CD14-positive monocyte (primary cell): ENCODE data around the gene SLC22A4. TPM values are rescaled to one million over a fixed set of nuclear protein-coding genes. Genes with fewer than 3 reads are reported as not detected.

Experiments used
- DNase-seq, 3 donors: peaks; one replicate each; pipeline ENCODE4 v3.0.0-alpha.2; 2011 to 2022
- H2AFZ ChIP-seq: 2 replicates; pipeline ENCODE4 v1.6.0; 2012; ENCODE audit warnings: mild to moderate bottlenecking, low read depth, low read length, inconsistent platforms; ENCODE audit not compliant: insufficient read depth, poor library complexity, severe bottlenecking
- H3K27ac ChIP-seq, 2 donors: 1 replicate in 1 of 2; 2 replicates in 1 of 2; pipeline ENCODE4 v1.5.1; 2012 to 2013; ENCODE audit warnings: low read length in 2 of 2, control low read depth in 1 of 2, inconsistent platforms in 1 of 2, low read depth in 1 of 2, mild to moderate bottlenecking in 1 of 2
- H3K27me3 ChIP-seq, 2 donors: one replicate each; pipeline versions ENCODE4 v1.6.0 to v1.6.1; 2011 to 2013; ENCODE audit warnings: low read length in 2 of 2; ENCODE audit not compliant: control insufficient read depth in 2 of 2, insufficient read depth in 2 of 2
- H3K36me3 ChIP-seq, 2 donors: replicated peaks in 1 of 2; 1 replicate in 1 of 2; 2 replicates in 1 of 2; pipeline versions ENCODE4 v1.5.1 to v1.6.1; 2012 to 2013; ENCODE audit warnings: low read length in 2 of 2, control low read depth in 1 of 2, inconsistent platforms in 1 of 2, mild to moderate bottlenecking in 1 of 2; ENCODE audit not compliant: insufficient read depth in 2 of 2, control insufficient read depth in 1 of 2
- H3K4me1 ChIP-seq, 2 donors: 1 replicate in 1 of 2; 2 replicates in 1 of 2; pipeline versions ENCODE4 v1.5.1 to v1.6.1; 2012 to 2013; ENCODE audit warnings: low read length in 2 of 2, control low read depth in 1 of 2, inconsistent platforms in 1 of 2, mild to moderate bottlenecking in 1 of 2, moderate library complexity in 1 of 2; ENCODE audit not compliant: insufficient read depth in 2 of 2, control insufficient read depth in 1 of 2
- H3K4me2 ChIP-seq: replicated peaks from 2 replicates; pipeline ENCODE3; 2012; ENCODE audit warnings: low read length, moderate library complexity, mild to moderate bottlenecking; ENCODE audit not compliant: poor library complexity, severe bottlenecking; ENCODE audit errors: extremely low read depth
- H3K4me3 ChIP-seq, 3 experiments: fragments of 200-600 bp in 1 of 3; sonication (generic) in 1 of 3; replicated peaks in 1 of 3; 1 replicate in 2 of 3; 2 replicates in 1 of 3; pipeline ENCODE4 v1.5.1; 2011 to 2013; ENCODE audit warnings: low read length in 3 of 3, mild to moderate bottlenecking in 3 of 3, control low read depth in 2 of 3, low read depth in 2 of 3, inconsistent platforms in 1 of 3, moderate library complexity in 1 of 3
- H3K79me2 ChIP-seq: 2 replicates; pipeline ENCODE4 v1.6.0; 2012; ENCODE audit warnings: mild to moderate bottlenecking, control low read depth, inconsistent platforms, low read length, moderate library complexity; ENCODE audit not compliant: insufficient read depth
- H3K9ac ChIP-seq: 2 replicates; pipeline ENCODE4 v1.6.0; 2017; ENCODE audit warnings: low read length, mild to moderate bottlenecking; ENCODE audit not compliant: insufficient read depth, poor library complexity, severe bottlenecking
- H3K9me3 ChIP-seq, 2 donors: replicated peaks in 1 of 2; 1 replicate in 1 of 2; 2 replicates in 1 of 2; pipeline versions ENCODE4 v1.5.1 to v1.6.1; 2012 to 2013; ENCODE audit warnings: low read length in 2 of 2, control low read depth in 1 of 2; ENCODE audit not compliant: control insufficient read depth in 1 of 2, insufficient read depth in 1 of 2
- H4K20me1 ChIP-seq: 2 replicates; pipeline ENCODE4 v1.6.0; 2012; ENCODE audit warnings: mild to moderate bottlenecking, low read length, control low read depth, moderate library complexity; ENCODE audit not compliant: insufficient read depth
- H3K27ac Mint-ChIP-seq, 7 donors: one replicate each; pipeline ENCODE4 v1.8.0; 2020; ENCODE audit warnings: mild to moderate bottlenecking in 7 of 7, mixed read lengths in 7 of 7, moderate library complexity in 6 of 7, inconsistent platforms in 2 of 7
- H3K27me3 Mint-ChIP-seq, 3 donors: one replicate each; pipeline ENCODE4 v1.8.0; 2021 to 2022; ENCODE audit warnings: low read depth in 3 of 3, mild to moderate bottlenecking in 3 of 3, mixed read lengths in 3 of 3, moderate library complexity in 3 of 3, inconsistent platforms in 1 of 3
- H3K36me3 Mint-ChIP-seq, 2 donors: one replicate each; pipeline ENCODE4 v1.8.0; 2020; ENCODE audit warnings: mixed read lengths in 2 of 2, inconsistent platforms in 1 of 2, mild to moderate bottlenecking in 1 of 2
- H3K4me1 Mint-ChIP-seq: one replicate; pipeline ENCODE4 v1.8.0; 2020; ENCODE audit warnings: mild to moderate bottlenecking, mixed read lengths
- H3K4me3 Mint-ChIP-seq, 2 donors: one replicate each; pipeline ENCODE4 v1.8.0; 2020; ENCODE audit warnings: mild to moderate bottlenecking in 2 of 2, mixed read lengths in 2 of 2, moderate library complexity in 1 of 2
- H3K9me3 Mint-ChIP-seq, 7 donors: one replicate each; pipeline ENCODE4 v1.8.0; 2020 to 2022; ENCODE audit warnings: mixed read lengths in 7 of 7, mild to moderate bottlenecking in 6 of 7, moderate library complexity in 6 of 7, inconsistent platforms in 2 of 7
- CTCF ChIP-seq: fragments of 200-600 bp; IDR thresholded peaks from one replicate; pipeline ENCODE4 v1.8.0; 2022; ENCODE audit warnings: antibody characterized with exemption, mild to moderate bottlenecking
- WGBS: methylation state at CpG from one replicate; pipeline ENCODE4 v1.1.5; 2013; ENCODE audit warnings: missing lambda C conversion rate; ENCODE audit not compliant: insufficient coverage; 5-methylcytosine and 5-hydroxymethylcytosine counted together
- intact Hi-C, 2 donors: fragments of 100-400 bp; cut with micrococcal nuclease; formaldehyde crosslinking; loops; one replicate each; pipeline versions ENCODE4 v1.15.0 to v1.15.1; 2023
- polyA plus RNA-seq, 3 donors: library from polyadenylated mRNA; depleted of rRNA in 1 of 3; unstranded in 2 of 3; stranded (reverse) in 1 of 3; fragments of 300-500 nt in 2 of 3; fragments of >200 nt in 1 of 3; fragmentation: Illumina TruSeq in 2 of 3; gene quantifications; 1 replicate in 2 of 3; 2 replicates in 1 of 3; pipeline ENCODE4 v1.2.3, GENCODE V29; 2012 to 2021

SLC22A4 gene
- polyA plus RNA-seq, 3 donors: 7.2 to 13.0 (median 12.2) TPM

- peak overlapping the region; percentile 46 for H2AFZ ChIP-seq
- H3K9me3 Mint-ChIP-seq: peaks cover 0 to 4% (median 2%) of the 10 kb centered on the region in 7 donors
- peaks cover 13 to 18% of the 10 kb centered on the region in 2 donors for H3K36me3 Mint-ChIP-seq
- peak overlapping the region; percentile 99 for H3K9ac ChIP-seq
- H3K9me3 ChIP-seq: no peaks in the 10 kb centered on the region
- peaks cover 99% of the 10 kb centered on the region for H3K79me2 ChIP-seq
- H3K36me3 ChIP-seq: peaks cover 3 to 17% of the 10 kb centered on the region in 2 donors
- peak overlapping the region; percentile 99 to 100 (median 99) for H3K27ac Mint-ChIP-seq
- peak overlapping the region; percentile 74 to 88 (median 77) for H3K4me3 ChIP-seq
- intact Hi-C loops: loop anchor here (5.0 to 10.0 kb wide), 3 partner anchors 194 to 571 kb away; partner anchors contain the start of genes GDF9 (in 1 of the 2), IRF1 (in 1 of the 2) and UQCRQ (in 1 of the 2)
- no peaks in the 10 kb centered on the region for H3K27me3 ChIP-seq
- peaks cover 58% of the 10 kb centered on the region for H3K4me1 Mint-ChIP-seq
- H3K27ac ChIP-seq: peak overlapping the region; percentile 96 to 98
- TF ChIP-seq CTCF: no peak
- H4K20me1 ChIP-seq: peaks cover 61% of the 10 kb centered on the region
- H3K27me3 Mint-ChIP-seq: no peaks in the 10 kb centered on the region
- DNase-seq: peak; percentile 77 to 92 (median 87)
- H3K4me1 ChIP-seq: peaks cover 54 to 73% of the 10 kb centered on the region in 2 donors
- peak overlapping the region; percentile 81 for H3K4me2 ChIP-seq
- WGBS: 2% methylated on average over 47 of the region's 50 CpGs
- H3K4me3 Mint-ChIP-seq: peak overlapping the region; percentile 96 to 98
Measured at GRCh38 chr5:132293066-132293991, 865 bp upstream of the SLC22A4 start.

DNA sequence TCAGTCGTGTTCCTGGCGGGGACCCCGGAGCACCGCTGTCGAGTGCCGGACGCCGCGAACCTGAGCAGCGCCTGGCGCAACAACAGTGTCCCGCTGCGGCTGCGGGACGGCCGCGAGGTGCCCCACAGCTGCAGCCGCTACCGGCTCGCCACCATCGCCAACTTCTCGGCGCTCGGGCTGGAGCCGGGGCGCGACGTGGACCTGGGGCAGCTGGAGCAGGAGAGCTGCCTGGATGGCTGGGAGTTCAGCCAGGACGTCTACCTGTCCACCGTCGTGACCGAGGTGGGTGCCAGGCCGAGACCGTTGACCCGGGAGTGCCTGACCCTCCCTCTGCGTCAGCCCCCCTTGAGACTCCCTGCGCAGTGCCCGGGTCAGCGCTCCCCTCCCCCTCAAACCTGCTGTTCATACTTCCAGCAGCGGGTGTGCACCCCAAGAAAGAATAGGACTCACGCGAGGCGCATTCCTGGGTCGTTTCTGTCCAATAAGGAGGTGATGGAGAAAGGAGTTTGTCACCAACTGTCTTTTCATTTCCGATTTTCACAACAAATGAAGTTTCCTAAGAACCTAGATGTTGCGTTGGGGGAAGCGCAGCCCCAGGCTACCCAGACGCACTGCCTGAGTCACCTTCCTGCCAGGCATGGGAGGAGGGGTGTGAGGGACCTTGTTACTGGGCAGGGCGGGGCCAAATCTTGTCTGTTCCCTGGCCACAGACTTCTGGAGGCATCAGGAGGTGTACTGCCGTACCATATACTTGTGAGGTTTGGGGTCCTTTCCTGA lies 722 bp downstream of the SLC22A4 start:
- Mint-ChIP-seq H3K4me3 (peak overlapping the region; percentile 96 to 98), H3K27ac (peak overlapping the region; percentile 99 to 100 (median 99)), H3K9me3 (peaks cover 0 to 4% (median 2%) of the 10 kb centered on the region in 7 donors), H3K4me1 (peaks cover 67% of the 10 kb centered on the region), H3K36me3 (peaks cover 6 to 10% of the 10 kb centered on the region in 2 donors), H3K27me3 (no peaks in the 10 kb centered on the region)
- Histone ChIP-seq H4K20me1 (peaks cover 63% of the 10 kb centered on the region), H3K27me3 (no peaks in the 10 kb centered on the region), H3K79me2 (peaks cover 99% of the 10 kb centered on the region), H3K4me2 (peak overlapping the region; percentile 81), H3K9me3 (no peaks in the 10 kb centered on the region), H3K4me1 (peaks cover 64 to 83% of the 10 kb centered on the region in 2 donors), H3K27ac (peak overlapping the region; percentile 96 to 98), H3K4me3 (peak overlapping the region; percentile 74 to 88 (median 77)), H3K9ac (peak overlapping the region; percentile 99), H2AFZ (no peak overlapping the region), H3K36me3 (peaks cover 0 to 2% of the 10 kb centered on the region in 2 donors)
- peak; percentile 98 to 99 (median 98) for DNase-seq
- intact Hi-C loops: loop anchor here (5.0 to 10.0 kb wide), 4 partner anchors 67 to 570 kb away; partner anchors contain the start of genes GDF9 (in 1 of the 2), IRF1 (in 1 of the 2) and UQCRQ (in 1 of the 2)
- no peak for TF ChIP-seq CTCF
- under 1% methylated on average over 39 of the region's 50 CpGs for WGBS
